A673 (cell line): Measurements from ENCODE around the gene CCR6. TPM values are rescaled to one million over a fixed set of nuclear protein-coding genes. Genes with fewer than 3 reads are reported as not detected.

Source experiments
- BruUV-seq: library from RNA; stranded (reverse); fragments of 400-500 nt; replicated peaks from 2 replicates; lab custom pipeline; 2021; lab: Mats Ljungman, UMichigan
- CTCF ChIA-PET: fragments of 300-600 bp; sonication (Branson Sonifier 250); formaldehyde crosslinking; loops from one replicate; lab custom pipeline; 2022; ENCODE audit warnings: antibody characterized with exemption; lab: Charles Lee
- POLR2A ChIA-PET: fragments of 300-600 bp; sonication (Branson Sonifier 250); formaldehyde crosslinking; loops from one replicate; lab custom pipeline; 2022; ENCODE audit warnings: antibody characterized with exemption; ENCODE audit not compliant: low non-redundant PET; lab: Charles Lee
- DNase-seq: peaks from one replicate; pipeline ENCODE4 v3.0.0-alpha.2; 2015; ENCODE audit warnings: low spot score
- H3K27ac ChIP-seq: fragments of 200-600 bp; sonication (generic); 2 replicates; pipeline ENCODE4 v1.5.1; 2016; ENCODE audit warnings: mixed run types, low read depth, mild to moderate bottlenecking, mixed read lengths, antibody characterized with exemption, low read length; ENCODE audit not compliant: poor library complexity, severe bottlenecking
- H3K27me3 ChIP-seq: fragments of 200-600 bp; sonication (generic); replicated peaks from 2 replicates; pipeline ENCODE4 v1.6.1; 2017; ENCODE audit warnings: mixed run types, low read depth, mild to moderate bottlenecking, mixed read lengths, antibody characterized with exemption, low read length; ENCODE audit not compliant: insufficient read depth, poor library complexity
- H3K36me3 ChIP-seq: fragments of 200-600 bp; sonication (generic); 2 replicates; pipeline ENCODE4 v1.6.1; 2016; ENCODE audit warnings: mixed run types, mild to moderate bottlenecking, mixed read lengths, antibody characterized with exemption, low read length; ENCODE audit not compliant: insufficient read depth, poor library complexity, severe bottlenecking
- H3K4me1 ChIP-seq: fragments of 200-600 bp; sonication (generic); 2 replicates; pipeline ENCODE4 v1.6.1; 2017; ENCODE audit warnings: mixed run types, mild to moderate bottlenecking, mixed read lengths, antibody characterized with exemption, low read length; ENCODE audit not compliant: insufficient read depth, poor library complexity, severe bottlenecking
- H3K4me3 ChIP-seq: fragments of 200-600 bp; sonication (generic); 2 replicates; pipeline ENCODE4 v1.5.1; 2016; ENCODE audit warnings: low read depth, mixed run types, mild to moderate bottlenecking, mixed read lengths, low read length; ENCODE audit not compliant: poor library complexity, severe bottlenecking
- H3K9me3 ChIP-seq: fragments of 200-600 bp; sonication (generic); 2 replicates; pipeline ENCODE4 v1.6.1; 2016; ENCODE audit warnings: mixed run types, low read depth, mild to moderate bottlenecking, mixed read lengths, antibody characterized with exemption, low read length; ENCODE audit not compliant: poor library complexity, severe bottlenecking
- EZH2 ChIP-seq: fragments of 200-600 bp; sonication (generic); IDR thresholded peaks from 2 replicates; pipeline ENCODE4 v1.6.1; 2017; ENCODE audit warnings: borderline replicate concordance, low read depth, mild to moderate bottlenecking, mixed read lengths, antibody characterized with exemption, low read length; ENCODE audit not compliant: poor library complexity, severe bottlenecking
- intact Hi-C: fragments of 100-400 bp; cut with micrococcal nuclease; formaldehyde crosslinking; loops from one replicate; pipeline ENCODE4 v1.10.0; 2022; ENCODE audit not compliant: unreplicated experiment
- total RNA-seq: library from RNA; stranded (reverse); gene quantifications from 2 replicates; pipeline ENCODE4 v1.2.3, GENCODE V29; 2021
- TF ChIP-seq, protein P1 (sequence below): fragments of 300-800, 200-600 bp; sonication (generic); conservative IDR thresholded peaks from 2 replicates; pipeline ENCODE4 v1.5.1; 2017; ENCODE audit warnings: low read depth, mild to moderate bottlenecking, antibody characterized with exemption, low read length, moderate library complexity, mixed read lengths

The CCR6 gene
- total RNA-seq, 1 experiment from 2014 or later: not detected

DNA sequence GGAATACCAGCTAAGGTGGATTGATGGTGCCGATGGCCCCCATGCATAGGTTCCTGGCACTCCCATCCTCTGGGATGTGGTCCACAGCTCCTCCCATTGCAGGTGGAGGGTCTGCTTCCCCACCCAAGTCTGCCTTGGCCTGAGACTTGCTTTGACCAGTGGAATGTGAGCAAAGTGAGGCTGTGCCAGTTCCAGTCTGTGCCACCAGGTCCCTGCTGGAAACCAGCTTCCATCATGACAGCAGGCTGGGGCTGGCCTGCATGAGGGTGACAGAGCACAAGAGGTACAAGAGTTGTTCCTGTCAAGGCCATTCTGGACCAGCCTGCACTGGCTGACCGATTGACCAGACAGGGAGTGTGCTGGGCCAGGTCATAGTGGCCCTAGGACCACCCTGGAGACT lies 27.0 kb upstream of the CCR6 start:
- CTCF ChIA-PET: no interaction called here
- Histone ChIP-seq H3K9me3 (no peaks in the 10 kb centered on the region), H3K27ac (no peak overlapping the region), H3K4me1 (no peaks in the 10 kb centered on the region), H3K4me3 (no peak overlapping the region), H3K36me3 (no peaks in the 10 kb centered on the region), H3K27me3 (no peaks in the 10 kb centered on the region)
- no TSS peak for BruUV-seq
- DNase-seq: no peak
- TF ChIP-seq EZH2: no peak
- TF ChIP-seq, protein P1, sequence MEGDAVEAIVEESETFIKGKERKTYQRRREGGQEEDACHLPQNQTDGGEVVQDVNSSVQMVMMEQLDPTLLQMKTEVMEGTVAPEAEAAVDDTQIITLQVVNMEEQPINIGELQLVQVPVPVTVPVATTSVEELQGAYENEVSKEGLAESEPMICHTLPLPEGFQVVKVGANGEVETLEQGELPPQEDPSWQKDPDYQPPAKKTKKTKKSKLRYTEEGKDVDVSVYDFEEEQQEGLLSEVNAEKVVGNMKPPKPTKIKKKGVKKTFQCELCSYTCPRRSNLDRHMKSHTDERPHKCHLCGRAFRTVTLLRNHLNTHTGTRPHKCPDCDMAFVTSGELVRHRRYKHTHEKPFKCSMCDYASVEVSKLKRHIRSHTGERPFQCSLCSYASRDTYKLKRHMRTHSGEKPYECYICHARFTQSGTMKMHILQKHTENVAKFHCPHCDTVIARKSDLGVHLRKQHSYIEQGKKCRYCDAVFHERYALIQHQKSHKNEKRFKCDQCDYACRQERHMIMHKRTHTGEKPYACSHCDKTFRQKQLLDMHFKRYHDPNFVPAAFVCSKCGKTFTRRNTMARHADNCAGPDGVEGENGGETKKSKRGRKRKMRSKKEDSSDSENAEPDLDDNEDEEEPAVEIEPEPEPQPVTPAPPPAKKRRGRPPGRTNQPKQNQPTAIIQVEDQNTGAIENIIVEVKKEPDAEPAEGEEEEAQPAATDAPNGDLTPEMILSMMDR: no peak
- POLR2A ChIA-PET: no interaction called here
- intact Hi-C loops: no loop called here

DNA sequence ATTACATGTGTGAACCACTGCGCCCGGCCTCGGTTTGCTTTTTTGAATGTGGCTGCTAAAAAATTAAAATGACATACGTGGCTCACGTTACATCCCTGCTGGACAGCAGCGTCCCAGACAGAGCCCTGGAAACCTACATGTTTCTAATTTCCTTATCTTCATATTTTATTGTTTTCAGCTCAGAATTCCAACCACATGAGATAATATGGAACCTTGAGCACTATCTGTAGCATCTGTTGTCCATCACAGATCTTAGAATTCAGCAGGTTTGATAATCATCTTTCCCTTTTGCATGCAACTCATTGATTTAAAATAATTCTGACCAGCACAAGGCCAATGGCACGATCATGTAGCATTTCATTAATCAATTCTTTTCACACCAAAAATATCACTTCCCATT lies 25.9 kb upstream of the CCR6 start:
- Histone ChIP-seq H3K4me1 (no peaks in the 10 kb centered on the region), H3K9me3 (no peaks in the 10 kb centered on the region), H3K27ac (no peak overlapping the region), H3K4me3 (no peak overlapping the region), H3K36me3 (no peaks in the 10 kb centered on the region), H3K27me3 (no peaks in the 10 kb centered on the region)
- intact Hi-C loops: no loop called here
- CTCF ChIA-PET: no interaction called here
- DNase-seq: no peak
- POLR2A ChIA-PET: no interaction called here
- no TSS peak for BruUV-seq
- no peak for TF ChIP-seq EZH2
- TF ChIP-seq, protein P1: no peak

DNA sequence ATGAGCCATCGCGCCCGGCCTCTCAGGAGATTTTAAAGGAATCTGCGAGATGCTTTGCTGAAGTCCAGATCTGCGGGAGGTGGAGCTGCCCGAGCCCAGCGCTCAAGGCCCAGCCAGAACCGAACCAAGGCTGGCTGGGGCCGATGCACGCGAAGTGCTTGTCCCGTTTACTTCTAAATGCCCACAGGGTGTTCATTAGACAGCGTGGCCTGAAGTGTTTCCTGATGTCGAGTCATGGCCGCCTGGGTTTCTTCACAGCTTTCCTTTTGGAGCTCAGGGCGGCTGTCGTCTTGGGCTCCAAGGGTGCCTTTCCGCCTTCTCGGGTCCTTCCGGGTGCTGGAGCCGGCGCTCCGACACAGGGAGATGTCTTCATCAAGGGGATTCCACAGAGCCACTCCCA lies 25.1 kb upstream of the CCR6 start:
- ChIA-PET POLR2A (no interaction called here), CTCF (no interaction called here)
- Histone ChIP-seq H3K27ac (no peak overlapping the region), H3K4me1 (no peaks in the 10 kb centered on the region), H3K27me3 (no peaks in the 10 kb centered on the region), H3K9me3 (no peaks in the 10 kb centered on the region), H3K36me3 (no peaks in the 10 kb centered on the region), H3K4me3 (no peak overlapping the region)
- intact Hi-C loops: no loop called here
- TF ChIP-seq EZH2: no peak
- TF ChIP-seq, protein P1: no peak
- BruUV-seq: no TSS peak
- DNase-seq: no peak
